SK-N-MC (cell line): ENCODE results near the gene ARHGAP9.

Experiments used
- EZH2 ChIP-seq: fragments of 200-600 bp; sonication (generic); IDR thresholded peaks from one replicate; pipeline ENCODE4 v1.6.1; 2017; ENCODE audit warnings: antibody characterized with exemption
- POLR2AphosphoS5 ChIP-seq: IDR thresholded peaks from 2 replicates; pipeline ENCODE4 v1.6.1; 2012; ENCODE audit warnings: mild to moderate bottlenecking, low read depth, low read length, borderline replicate concordance

- TF ChIP-seq POLR2AphosphoS5 (no peak; the same call in 1 of the 2 replicates), EZH2 (no peak)
Measured at GRCh38 chr12:57515408-57515933, 35.8 kb upstream of the ARHGAP9 start.
